Mesenchymal stem cell (in vitro differentiated cells and primary cell): ENCODE measurements around the gene TUBA1A.
"Not testable (repeated sequence)": the region's sequence is repeated elsewhere in the genome, so short reads cannot be mapped to it uniquely, and the experiment has no call there.

Source experiments
- DNase-seq: peaks from one replicate; pipeline ENCODE4 v3.0.0-alpha.2; 2013
- H2AFZ ChIP-seq: one replicate; pipeline ENCODE4 v1.6.1; 2013; ENCODE audit warnings: low read depth, mild to moderate bottlenecking, control low read depth, inconsistent platforms, low read length, moderate library complexity
- H2AK5ac ChIP-seq: 2 replicates; pipeline ENCODE4 v1.6.1; 2013; ENCODE audit warnings: low read length, moderate library complexity, mild to moderate bottlenecking, inconsistent platforms; ENCODE audit not compliant: severe bottlenecking
- H2BK120ac ChIP-seq: one replicate; pipeline ENCODE4 v1.6.1; 2013; ENCODE audit warnings: low read depth, mild to moderate bottlenecking, inconsistent platforms, low read length, moderate library complexity
- H2BK12ac ChIP-seq, 2 experiments: one replicate each; pipeline ENCODE4 v1.6.1; 2013; ENCODE audit warnings: inconsistent platforms in 2 of 2, low read length in 2 of 2, mild to moderate bottlenecking in 2 of 2, moderate library complexity in 2 of 2, control low read depth in 1 of 2
- H2BK15ac ChIP-seq: one replicate; pipeline ENCODE4 v1.6.1; 2013; ENCODE audit warnings: mild to moderate bottlenecking, low read depth, inconsistent platforms; ENCODE audit not compliant: poor library complexity, severe bottlenecking
- H2BK5ac ChIP-seq: 2 replicates; pipeline ENCODE4 v1.6.1; 2013; ENCODE audit warnings: low read depth, mild to moderate bottlenecking, low read length, control low read depth, inconsistent platforms; ENCODE audit not compliant: poor library complexity, severe bottlenecking
- H3K14ac ChIP-seq, 2 experiments: one replicate each; pipeline ENCODE4 v1.6.1; 2013; ENCODE audit warnings: inconsistent platforms in 2 of 2, low read length in 2 of 2, control low read depth in 1 of 2, mild to moderate bottlenecking in 1 of 2, moderate library complexity in 1 of 2
- H3K18ac ChIP-seq, 2 experiments: one replicate each; pipeline ENCODE4 v1.6.1; 2013; ENCODE audit warnings: inconsistent platforms in 2 of 2, low read length in 2 of 2, control low read depth in 1 of 2, low read depth in 1 of 2, mild to moderate bottlenecking in 1 of 2
- H3K23ac ChIP-seq, 2 experiments: one replicate each; pipeline ENCODE4 v1.6.1; 2013; ENCODE audit warnings: inconsistent platforms in 2 of 2, low read length in 2 of 2, mild to moderate bottlenecking in 2 of 2, moderate library complexity in 2 of 2, control low read depth in 1 of 2
- H3K27ac ChIP-seq: 2 replicates; pipeline ENCODE4 v1.5.1; 2013; ENCODE audit warnings: mild to moderate bottlenecking, moderate library complexity, low read length, control low read depth, inconsistent platforms; ENCODE audit not compliant: poor library complexity, severe bottlenecking
- H3K27me3 ChIP-seq, 2 experiments: 2 replicates each; pipeline versions ENCODE4 v1.6.1 to v1.7.0; 2013; ENCODE audit warnings: low read length in 2 of 2, mild to moderate bottlenecking in 2 of 2, moderate library complexity in 2 of 2, control low read depth in 1 of 2, inconsistent platforms in 1 of 2; ENCODE audit not compliant: control insufficient read depth in 1 of 2, insufficient read depth in 1 of 2
- H3K36me3 ChIP-seq, 2 experiments: 2 replicates each; pipeline versions ENCODE4 v1.6.1 to v1.7.0; 2013; ENCODE audit warnings: low read length in 2 of 2, control low read depth in 1 of 2, inconsistent platforms in 1 of 2, low read depth in 1 of 2, mild to moderate bottlenecking in 1 of 2; ENCODE audit not compliant: insufficient read depth in 2 of 2, control insufficient read depth in 1 of 2
- H3K4ac ChIP-seq, 2 experiments: one replicate each; pipeline ENCODE4 v1.6.1; 2013; ENCODE audit warnings: inconsistent platforms in 2 of 2, low read length in 2 of 2, mild to moderate bottlenecking in 2 of 2, moderate library complexity in 2 of 2, control low read depth in 1 of 2, low read depth in 1 of 2
- H3K4me1 ChIP-seq: 2 replicates; pipeline ENCODE4 v1.6.1; 2013; ENCODE audit warnings: low read depth, low read length, control low read depth; ENCODE audit not compliant: control insufficient read depth, insufficient read depth
- H3K4me2 ChIP-seq: 2 replicates; pipeline ENCODE4 v1.6.1; 2013; ENCODE audit warnings: low read length, mild to moderate bottlenecking, inconsistent platforms; ENCODE audit not compliant: poor library complexity, severe bottlenecking
- H3K4me3 ChIP-seq, 2 experiments: 2 replicates each; pipeline versions ENCODE4 v1.5.1 to v1.7.0; 2013; ENCODE audit warnings: low read length in 2 of 2, mild to moderate bottlenecking in 2 of 2, control low read depth in 1 of 2, low read depth in 1 of 2; ENCODE audit not compliant: insufficient read depth in 1 of 2
- H3K79me1 ChIP-seq: replicated peaks from 2 replicates; pipeline ENCODE4 v1.6.1; 2013; ENCODE audit warnings: mild to moderate bottlenecking, control low read depth, low read length, inconsistent platforms; ENCODE audit not compliant: poor library complexity, severe bottlenecking
- H3K9ac ChIP-seq: 2 replicates; pipeline ENCODE4 v1.7.0; 2013; ENCODE audit warnings: mild to moderate bottlenecking, low read length, moderate library complexity
- H3K9me3 ChIP-seq: 2 replicates; pipeline ENCODE4 v1.7.0; 2013; ENCODE audit warnings: mild to moderate bottlenecking, low read length; ENCODE audit not compliant: control insufficient read depth
- H4K8ac ChIP-seq: one replicate; pipeline ENCODE4 v1.6.1; 2013; ENCODE audit warnings: inconsistent platforms, mild to moderate bottlenecking, low read length, moderate library complexity
- H4K91ac ChIP-seq: one replicate; pipeline ENCODE4 v1.6.1; 2013; ENCODE audit warnings: mild to moderate bottlenecking, low read length, inconsistent platforms
- WGBS: methylation state at CpG from one replicate; pipeline ENCODE4 v1.1.7; 2013; ENCODE audit warnings: mixed read lengths; 5-methylcytosine and 5-hydroxymethylcytosine counted together

The TUBA1A gene

GRCh38 chr12:49186307-49186706 is 2.6 kb downstream of the TUBA1A start:
- H3K4me3 ChIP-seq: peak overlapping the region in 1 of 2 experiments; percentile 90
- H3K4me1 ChIP-seq, H3K4ac ChIP-seq, H3K9me3 ChIP-seq, H2AFZ ChIP-seq, H4K91ac ChIP-seq, H2BK5ac ChIP-seq, H2BK15ac ChIP-seq, H3K23ac ChIP-seq, H4K8ac ChIP-seq, H3K79me1 ChIP-seq, H3K14ac ChIP-seq, H2BK12ac ChIP-seq, H3K18ac ChIP-seq, H3K27ac ChIP-seq, H2BK120ac ChIP-seq, H3K27me3 ChIP-seq, DNase-seq, H2AK5ac ChIP-seq: not testable (repeated sequence)
- WGBS: 97% methylated on average over 11 of the region's 11 CpGs
- H3K9ac ChIP-seq: peak overlapping the region; percentile 99
- peak overlapping the region; percentile 70 for H3K4me2 ChIP-seq
- peaks cover 21 to 28% of the 10 kb centered on the region in 2 experiments for H3K36me3 ChIP-seq

- WGBS: 98% methylated on average over 1 of the region's 1 CpG
- H3K4me1 ChIP-seq, H3K14ac ChIP-seq, H3K79me1 ChIP-seq, H2BK5ac ChIP-seq, H3K4me2 ChIP-seq, H3K27me3 ChIP-seq, H3K4ac ChIP-seq, H2AFZ ChIP-seq, H3K18ac ChIP-seq, H2BK15ac ChIP-seq, H3K4me3 ChIP-seq, H4K8ac ChIP-seq, H2AK5ac ChIP-seq, H4K91ac ChIP-seq, H2BK12ac ChIP-seq, H3K9me3 ChIP-seq, H3K9ac ChIP-seq, H2BK120ac ChIP-seq, H3K23ac ChIP-seq, H3K27ac ChIP-seq: not testable (repeated sequence)
- DNase-seq: peak; percentile 14
- H3K36me3 ChIP-seq: peaks cover 21 to 28% of the 10 kb centered on the region in 2 experiments
These were observed 4.2 kb downstream of the TUBA1A start for GRCh38 chr12:49184697-49185096.

- H3K14ac ChIP-seq, H3K27ac ChIP-seq, H3K4ac ChIP-seq, H2BK15ac ChIP-seq, H4K91ac ChIP-seq, H3K9me3 ChIP-seq, H2AFZ ChIP-seq, H4K8ac ChIP-seq, H3K79me1 ChIP-seq, H3K23ac ChIP-seq, H2BK120ac ChIP-seq, H2BK12ac ChIP-seq, H3K4me1 ChIP-seq, H3K4me3 ChIP-seq, H2BK5ac ChIP-seq, H3K4me2 ChIP-seq, H3K9ac ChIP-seq, H3K27me3 ChIP-seq, H2AK5ac ChIP-seq, H3K18ac ChIP-seq: not testable (repeated sequence)
- H3K36me3 ChIP-seq: peaks cover 21 to 28% of the 10 kb centered on the region in 2 experiments
- DNase-seq: peak; percentile 71
- 91% methylated on average over 13 of the region's 15 CpGs for WGBS
These were observed 5.5 kb downstream of the TUBA1A start for GRCh38 chr12:49183214-49183950.

GRCh38 chr12:49174218-49174617 is 14.7 kb downstream of the TUBA1A start:
- no peak overlapping the region for H2BK15ac ChIP-seq
- WGBS: 70% methylated on average over 4 of the region's 5 CpGs
- H3K79me1 ChIP-seq: no peaks in the 10 kb centered on the region

More at GRCh38 chr12:49174218-49174617, 14.7 kb downstream of the TUBA1A start:
- no peak overlapping the region for H2BK5ac ChIP-seq
- no peak overlapping the region for H3K4me3 ChIP-seq
- H2AK5ac ChIP-seq: no peak overlapping the region
- H4K91ac ChIP-seq: no peak overlapping the region
- no peak overlapping the region for H4K8ac ChIP-seq
- no peak overlapping the region for H3K4ac ChIP-seq
- no peak overlapping the region for H3K9ac ChIP-seq
- H3K36me3 ChIP-seq: no peaks in the 10 kb centered on the region
- no peak overlapping the region for H3K14ac ChIP-seq
- no peak overlapping the region for H3K18ac ChIP-seq
- peaks cover 10% of the 10 kb centered on the region for H3K9me3 ChIP-seq
- no peak overlapping the region for H2BK120ac ChIP-seq
- no peak overlapping the region for H2AFZ ChIP-seq
- H3K23ac ChIP-seq: no peak overlapping the region
- H3K27me3 ChIP-seq: no peaks in the 10 kb centered on the region
- no peak overlapping the region for H3K4me2 ChIP-seq
- no peak overlapping the region for H3K27ac ChIP-seq
- DNase-seq: no peak
- no peak overlapping the region for H2BK12ac ChIP-seq
- H3K4me1 ChIP-seq: no peaks in the 10 kb centered on the region
